GM12878 (cell line): Measurements from ENCODE around the gene PCNP. TPM values are rescaled to one million over a fixed set of nuclear protein-coding genes. Genes with fewer than 3 reads are reported as not detected.

Experiments used
- CUX1 ChIP-seq: IDR thresholded peaks from 2 replicates; pipeline ENCODE4 v1.6.1; 2012; ENCODE audit warnings: improper control_type of control experiment, low read depth, low read length; ENCODE audit not compliant: insufficient replicate concordance
- HDAC2 ChIP-seq: fragments of 200-600 bp; sonication (generic); IDR thresholded peaks from 2 replicates; pipeline ENCODE4 v1.6.1; 2017
- MLLT1 ChIP-seq: fragments of 450-650 bp; IDR thresholded peaks from 2 replicates; pipeline ENCODE4 v1.6.1; 2016; ENCODE audit warnings: mild to moderate bottlenecking
- NFXL1 ChIP-seq: fragments of 450-650 bp; IDR thresholded peaks from 2 replicates; pipeline ENCODE4 v1.6.1; 2017; ENCODE audit warnings: antibody characterized with exemption, mild to moderate bottlenecking, borderline replicate concordance
- ZBTB33 ChIP-seq: fragments of 450-650 bp; IDR thresholded peaks from 2 replicates; pipeline ENCODE4 v1.6.1; 2017; ENCODE audit warnings: mild to moderate bottlenecking
- ZNF592 ChIP-seq: fragments of 450-650 bp; IDR thresholded peaks from 2 replicates; pipeline ENCODE4 v1.6.1; 2017; ENCODE audit warnings: mild to moderate bottlenecking, moderate library complexity
- polyA plus RNA-seq, 11 experiments: library from polyadenylated mRNA; depleted of rRNA in 4 of 11; unstranded in 6 of 11; stranded (reverse) in 5 of 11; fragments of >200 nt; fragmentation: Nextera tagmentation in 4 of 11; fragmentation: Illumina TruSeq in 1 of 11; extraction: Ambion mirVana in 4 of 11; extraction: Trizol in 1 of 11; gene quantifications; 1 replicate in 1 of 11; 2 replicates in 10 of 11; pipeline versions ENCODE4 v1.2.1 to v1.2.3, GENCODE V29; 2011 to 2016; ENCODE audit warnings: inconsistent platforms in 2 of 11, missing spikeins in 2 of 11, low read depth in 1 of 11
- total RNA-seq, 4 experiments: library from RNA; depleted of rRNA in 3 of 4; stranded (reverse); fragments of >200 nt in 3 of 4; fragmentation: Illumina TruSeq in 1 of 4; extraction: Trizol in 1 of 4; gene quantifications; 2 replicates each; pipeline versions ENCODE4 v1.2.1 to v1.2.3, GENCODE V29; 2013 to 2021

Gene PCNP
- total and polyA plus RNA-seq, 10 of the 15 experiments (the other 5 are each of a cell fraction or from before 2014, with no cell fraction given): 49.8 to 179 (median 109) TPM

DNA sequence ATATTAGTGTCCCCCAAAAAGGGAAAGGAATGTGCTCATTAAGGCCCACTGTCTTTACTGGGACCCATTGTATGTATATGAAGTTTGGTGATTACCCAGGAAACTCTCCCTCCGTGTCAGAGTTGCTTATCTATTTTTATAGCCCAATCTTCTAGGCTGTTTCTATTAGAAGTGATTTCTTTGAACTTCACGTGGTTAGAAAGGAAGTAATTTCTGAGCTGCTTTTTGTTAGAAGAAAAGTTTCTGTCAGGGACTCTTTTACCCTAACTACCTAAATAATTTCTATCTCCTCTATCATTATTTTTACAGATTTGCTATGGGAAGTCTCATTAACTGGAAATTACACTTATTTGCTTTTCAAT, 43.3 kb upstream of the PCNP start (continued):
- TF ChIP-seq NFXL1: no peak
- no peak for TF ChIP-seq ZNF592
- no peak for TF ChIP-seq CUX1
- no peak for TF ChIP-seq ZBTB33
- TF ChIP-seq HDAC2: no peak
- no peak for TF ChIP-seq MLLT1
